HG03565 (cell line): ENCODE results near the gene KSR1.
"Not testable (repeated sequence)": the region's sequence is repeated elsewhere in the genome, so short reads cannot be mapped to it uniquely, and the experiment has no call there.

Experiments
- ATAC-seq: cut with Tn5 transposase; IDR thresholded peaks from one replicate; pipeline ENCODE4 v1.9.1; 2021; ENCODE audit warnings: mild to moderate bottlenecking, moderate library complexity; ENCODE audit not compliant: unreplicated experiment

KSR1 gene

DNA sequence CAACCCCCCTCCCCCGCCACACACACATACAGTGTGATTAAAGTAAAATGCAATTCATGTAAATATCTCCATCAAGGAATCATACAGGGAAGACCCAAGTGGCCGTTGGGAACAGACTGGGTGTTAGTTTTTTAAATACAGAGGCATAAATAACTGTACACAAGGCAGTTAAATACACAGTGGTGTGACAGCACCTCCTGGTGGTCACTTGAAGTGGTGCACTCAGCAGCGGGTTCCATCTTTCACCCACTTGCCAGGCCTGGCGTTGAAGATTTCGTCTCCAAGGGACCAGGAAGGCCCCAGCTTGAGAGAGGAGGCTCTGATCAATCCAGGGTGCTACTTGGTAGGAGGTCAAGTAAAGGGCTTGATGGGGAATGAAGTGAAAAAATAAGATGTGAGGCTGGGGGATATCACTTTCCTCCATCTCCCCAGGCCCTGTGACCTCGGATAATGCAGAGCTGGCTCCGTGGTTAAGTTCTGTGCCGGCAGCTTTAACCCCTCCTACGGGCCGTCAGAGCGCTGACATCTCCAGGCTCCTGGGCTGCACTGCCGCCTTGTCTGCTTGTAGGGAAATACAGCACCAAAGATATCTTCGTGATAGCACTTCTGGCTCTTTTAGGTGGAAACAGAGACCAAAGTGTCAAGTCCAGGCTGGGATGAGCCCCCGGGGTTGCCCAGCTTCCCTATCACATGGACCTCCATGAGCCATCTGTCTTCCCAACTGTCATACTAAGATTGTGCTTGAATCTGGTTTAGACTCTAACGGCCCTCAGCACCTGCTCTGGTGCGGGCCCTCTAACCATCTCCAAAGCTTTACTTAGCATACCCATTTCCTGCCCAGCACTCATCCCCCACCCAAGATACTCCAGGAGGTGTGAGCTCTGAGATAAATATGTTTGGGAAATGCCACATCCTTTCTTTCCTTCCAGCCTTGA lies 195.4 kb downstream of the KSR1 start:
- no peak for ATAC-seq

GRCh38 chr17:27653449-27653971 lies 197.3 kb downstream of the KSR1 start:
- not testable (repeated sequence) for ATAC-seq

GRCh38 chr17:27654136-27654535 lies 197.9 kb downstream of the KSR1 start:
- ATAC-seq: no peak

- ATAC-seq: peak; percentile 67
Measured at GRCh38 chr17:27654654-27655524, 198.6 kb downstream of the KSR1 start.

DNA sequence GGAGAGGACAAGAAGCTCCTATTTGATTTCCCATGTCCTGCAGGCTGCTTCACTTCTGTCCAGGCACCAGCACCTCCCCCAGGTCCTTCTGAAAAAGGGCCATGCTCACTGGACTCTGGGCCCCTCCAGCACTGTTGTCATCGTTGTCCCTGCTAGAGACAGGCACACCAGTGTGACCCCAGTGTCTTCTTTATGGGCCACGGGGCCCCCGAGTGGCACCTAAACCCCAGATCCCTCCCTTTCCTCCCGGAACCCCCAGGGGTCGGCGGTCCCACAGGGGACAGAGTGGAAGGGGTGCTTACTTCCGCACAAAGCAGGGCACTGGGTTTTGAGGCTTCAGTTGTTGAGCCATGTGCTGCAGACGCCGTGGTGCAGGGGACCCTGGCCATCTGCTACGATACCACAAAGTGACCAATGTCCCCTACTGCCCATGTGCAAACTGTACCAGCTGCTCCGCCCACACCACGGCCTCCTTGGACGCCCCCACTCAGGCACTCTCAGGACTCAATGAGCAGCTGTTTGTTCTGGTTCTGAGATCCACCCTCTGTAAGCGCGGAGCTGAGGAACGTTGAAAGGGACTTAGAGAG lies 199.4 kb downstream of the KSR1 start:
- not testable (repeated sequence) for ATAC-seq

GRCh38 chr17:27656620-27657019 lies 200.4 kb downstream of the KSR1 start:
- ATAC-seq: not testable (repeated sequence)

GRCh38 chr17:27657620-27658019 lies 201.4 kb downstream of the KSR1 start:
- no peak for ATAC-seq

DNA sequence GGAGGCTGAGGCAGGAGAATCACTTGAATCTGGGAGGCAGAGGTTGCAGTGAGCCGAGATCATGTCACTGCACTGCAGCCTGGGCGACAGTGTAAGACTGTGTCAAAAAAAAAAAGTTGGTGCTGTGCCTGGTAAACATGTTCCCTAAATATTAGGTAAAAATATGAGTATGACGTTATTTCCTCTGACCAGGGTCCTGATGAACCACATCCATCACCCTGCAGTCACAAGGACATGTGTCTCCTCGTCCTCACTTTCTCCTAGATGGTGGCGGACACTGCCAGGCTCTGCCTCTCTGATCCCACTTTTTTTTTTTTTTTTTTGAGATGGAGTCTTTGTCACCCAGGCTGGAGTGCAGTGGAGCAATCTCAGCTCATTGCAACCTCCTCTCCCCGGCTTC lies 203.4 kb downstream of the KSR1 start:
- ATAC-seq: no peak

GRCh38 chr17:27660436-27660835 lies 204.2 kb downstream of the KSR1 start:
- ATAC-seq: no peak

DNA sequence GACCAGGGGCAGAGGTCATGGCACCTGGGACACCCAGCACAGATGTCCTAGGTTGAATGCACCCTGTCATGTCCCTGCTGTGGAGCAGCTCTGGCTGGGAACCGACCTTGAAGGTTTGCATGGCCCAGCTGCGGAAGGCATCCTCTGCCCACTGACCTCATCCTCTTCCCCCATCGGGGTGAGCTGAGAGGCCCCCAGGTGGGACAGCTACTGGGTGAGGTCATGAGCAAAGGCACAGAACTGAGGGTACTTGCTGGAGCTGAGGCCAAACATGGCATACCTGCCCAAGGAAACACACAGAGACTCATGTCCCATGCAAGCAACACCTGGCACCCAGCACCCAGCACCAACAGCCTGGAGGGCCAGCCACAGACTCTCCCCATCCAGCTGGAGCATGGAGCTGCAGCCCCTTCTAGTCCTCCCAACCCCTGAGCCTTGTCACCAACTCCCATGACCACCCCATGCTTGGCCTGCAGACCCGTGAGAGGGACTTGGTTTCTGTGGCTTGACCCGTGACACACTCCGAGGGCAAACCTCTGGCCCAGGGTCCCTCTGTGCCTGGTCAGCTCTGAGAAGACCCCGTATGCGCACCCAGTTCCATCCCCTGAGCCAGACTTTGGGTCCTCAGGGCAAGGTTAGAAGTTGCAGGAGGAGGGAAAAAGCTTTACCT lies 207.8 kb downstream of the KSR1 start:
- ATAC-seq: no peak

DNA sequence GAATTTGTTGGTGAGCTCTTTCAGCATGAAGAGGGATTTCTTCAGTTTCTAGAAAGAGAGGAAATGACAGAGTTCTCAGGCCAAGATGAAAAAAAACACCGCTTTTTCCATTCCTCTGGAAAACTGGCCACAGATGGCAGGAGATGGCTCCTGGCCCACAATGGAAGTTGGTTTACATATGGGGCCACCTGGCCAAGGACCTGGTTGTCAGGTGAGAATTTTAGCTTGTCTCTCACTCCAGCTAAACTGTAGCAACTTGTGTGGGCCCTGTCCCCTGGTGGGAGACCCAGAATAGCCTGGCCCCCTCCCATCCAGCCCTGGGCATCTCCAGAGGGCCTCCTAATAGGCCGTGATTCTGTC lies 208.3 kb downstream of the KSR1 start:
- no peak for ATAC-seq

- no peak for ATAC-seq
Measured at GRCh38 chr17:27665549-27665948, 209.3 kb downstream of the KSR1 start.

DNA sequence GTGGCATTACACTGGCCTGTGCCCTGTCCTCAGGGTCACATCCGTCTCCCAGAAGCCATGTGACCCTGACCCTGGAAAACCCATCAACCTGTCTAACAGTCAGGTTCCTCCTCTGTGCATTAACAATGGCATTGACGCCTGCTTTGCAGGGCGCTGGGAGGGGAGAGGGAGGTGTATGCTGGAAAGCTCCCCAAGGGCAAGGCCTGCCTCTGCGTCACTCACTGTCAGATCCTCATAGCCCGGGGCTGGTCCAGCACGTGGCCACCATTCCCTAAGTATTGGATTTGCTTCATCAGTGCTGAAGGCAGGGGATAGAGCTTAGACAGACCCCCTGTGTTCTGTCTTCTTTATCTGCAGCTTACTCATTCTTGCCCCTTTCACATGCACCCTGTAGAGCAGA lies 210.0 kb downstream of the KSR1 start:
- ATAC-seq: not testable (repeated sequence)

GRCh38 chr17:27666831-27667560 lies 210.7 kb downstream of the KSR1 start:
- ATAC-seq: no peak

- no peak for ATAC-seq
Measured at GRCh38 chr17:27667656-27668487, 211.6 kb downstream of the KSR1 start.

DNA sequence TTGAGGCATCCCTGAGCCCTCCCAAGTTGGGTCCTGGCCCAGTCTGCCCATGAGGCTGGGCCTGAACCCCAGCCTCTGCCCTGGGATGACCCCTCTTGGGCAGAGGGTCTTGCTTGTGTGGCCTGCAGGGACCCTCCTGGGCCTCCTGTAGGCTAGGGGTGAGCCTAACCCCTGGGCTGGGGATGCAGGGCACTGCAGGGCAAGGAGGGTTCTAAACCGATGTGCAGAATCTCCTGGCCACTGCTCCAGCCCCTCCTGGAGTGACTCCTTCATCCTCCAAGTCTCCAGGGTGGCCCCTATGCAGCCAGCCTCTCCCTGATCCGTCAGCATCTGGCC lies 212.2 kb downstream of the KSR1 start:
- ATAC-seq: no peak

DNA sequence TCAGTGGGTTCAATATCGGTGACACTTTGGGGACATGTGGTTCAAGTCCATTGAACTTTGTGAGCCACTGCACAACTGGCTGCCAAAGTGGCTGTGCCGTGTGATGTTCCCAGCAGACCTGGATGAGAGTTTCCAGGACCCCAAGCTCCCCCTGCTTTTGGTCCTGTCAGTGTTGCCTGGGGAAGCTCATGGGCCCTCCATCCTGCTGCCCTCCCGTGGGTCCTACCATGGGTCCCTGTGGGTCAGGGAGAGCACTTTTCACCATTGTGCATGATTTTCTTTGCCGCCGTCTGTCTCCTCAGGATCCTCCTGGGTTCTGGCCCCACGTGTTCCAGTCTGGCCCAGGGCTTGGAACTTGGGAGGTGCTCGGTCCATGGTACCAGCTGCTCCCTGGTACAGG lies 212.9 kb downstream of the KSR1 start:
- no peak for ATAC-seq

- ATAC-seq: no peak
Measured at GRCh38 chr17:27669850-27670249, 213.6 kb downstream of the KSR1 start.
